HL-60 (cell line): ENCODE results near the gene TMEM45A.

ENCODE experiments used
- DNase-seq, 2 experiments: peaks; one replicate each; pipeline ENCODE4 v3.0.0-alpha.2; 2010 to 2020; ENCODE audit warnings: low read depth in 1 of 2, low spot score in 1 of 2
- H3K27ac ChIP-seq: fragments of 250-450 bp; sonication (Bioruptor Pico); replicated peaks from 2 replicates; pipeline ENCODE4 v1.5.1; 2020; ENCODE audit warnings: mild to moderate bottlenecking, moderate library complexity
- H3K27me3 ChIP-seq: fragments of 250-450 bp; sonication (Bioruptor Pico); 2 replicates; pipeline ENCODE4 v1.5.1; 2021; ENCODE audit warnings: mild to moderate bottlenecking, moderate library complexity; ENCODE audit not compliant: insufficient read depth, poor library complexity, severe bottlenecking
- H3K4me3 ChIP-seq: replicated peaks from 2 replicates; pipeline ENCODE4 v1.5.1; 2011; ENCODE audit warnings: mild to moderate bottlenecking, control low read depth, low read length; ENCODE audit not compliant: insufficient read depth
- GABPA ChIP-seq: IDR thresholded peaks from 2 replicates; pipeline ENCODE4 v1.6.1; 2012; ENCODE audit warnings: low read depth
- POLR2AphosphoS5 ChIP-seq: IDR thresholded peaks from 2 replicates; pipeline ENCODE4 v1.6.1; 2012; ENCODE audit warnings: low read depth
- SPI1 ChIP-seq: IDR thresholded peaks from 2 replicates; pipeline ENCODE4 v1.6.1; 2012; ENCODE audit warnings: low read depth, mild to moderate bottlenecking, borderline replicate concordance
- TF ChIP-seq, protein P1 (sequence below): IDR thresholded peaks from one replicate; pipeline ENCODE4 v1.5.1; 2011; ENCODE audit warnings: low read length, control low read depth, inconsistent platforms; ENCODE audit not compliant: insufficient read depth
- TF ChIP-seq, protein P2 (sequence below): IDR thresholded peaks from 2 replicates; pipeline ENCODE4 v1.6.1; 2012; ENCODE audit warnings: low read depth; ENCODE audit not compliant: insufficient replicate concordance

Gene TMEM45A

GRCh38 chr3:100574536-100574935 is 82.1 kb downstream of the TMEM45A start:
- no peak overlapping the region for H3K27ac ChIP-seq
- H3K27me3 ChIP-seq = no peaks in the 10 kb centered on the region
- TF ChIP-seq POLR2AphosphoS5 (no peak), GABPA (no peak), SPI1 (no peak)
- TF ChIP-seq, protein P1, sequence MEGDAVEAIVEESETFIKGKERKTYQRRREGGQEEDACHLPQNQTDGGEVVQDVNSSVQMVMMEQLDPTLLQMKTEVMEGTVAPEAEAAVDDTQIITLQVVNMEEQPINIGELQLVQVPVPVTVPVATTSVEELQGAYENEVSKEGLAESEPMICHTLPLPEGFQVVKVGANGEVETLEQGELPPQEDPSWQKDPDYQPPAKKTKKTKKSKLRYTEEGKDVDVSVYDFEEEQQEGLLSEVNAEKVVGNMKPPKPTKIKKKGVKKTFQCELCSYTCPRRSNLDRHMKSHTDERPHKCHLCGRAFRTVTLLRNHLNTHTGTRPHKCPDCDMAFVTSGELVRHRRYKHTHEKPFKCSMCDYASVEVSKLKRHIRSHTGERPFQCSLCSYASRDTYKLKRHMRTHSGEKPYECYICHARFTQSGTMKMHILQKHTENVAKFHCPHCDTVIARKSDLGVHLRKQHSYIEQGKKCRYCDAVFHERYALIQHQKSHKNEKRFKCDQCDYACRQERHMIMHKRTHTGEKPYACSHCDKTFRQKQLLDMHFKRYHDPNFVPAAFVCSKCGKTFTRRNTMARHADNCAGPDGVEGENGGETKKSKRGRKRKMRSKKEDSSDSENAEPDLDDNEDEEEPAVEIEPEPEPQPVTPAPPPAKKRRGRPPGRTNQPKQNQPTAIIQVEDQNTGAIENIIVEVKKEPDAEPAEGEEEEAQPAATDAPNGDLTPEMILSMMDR = no peak
- TF ChIP-seq, protein P2, sequence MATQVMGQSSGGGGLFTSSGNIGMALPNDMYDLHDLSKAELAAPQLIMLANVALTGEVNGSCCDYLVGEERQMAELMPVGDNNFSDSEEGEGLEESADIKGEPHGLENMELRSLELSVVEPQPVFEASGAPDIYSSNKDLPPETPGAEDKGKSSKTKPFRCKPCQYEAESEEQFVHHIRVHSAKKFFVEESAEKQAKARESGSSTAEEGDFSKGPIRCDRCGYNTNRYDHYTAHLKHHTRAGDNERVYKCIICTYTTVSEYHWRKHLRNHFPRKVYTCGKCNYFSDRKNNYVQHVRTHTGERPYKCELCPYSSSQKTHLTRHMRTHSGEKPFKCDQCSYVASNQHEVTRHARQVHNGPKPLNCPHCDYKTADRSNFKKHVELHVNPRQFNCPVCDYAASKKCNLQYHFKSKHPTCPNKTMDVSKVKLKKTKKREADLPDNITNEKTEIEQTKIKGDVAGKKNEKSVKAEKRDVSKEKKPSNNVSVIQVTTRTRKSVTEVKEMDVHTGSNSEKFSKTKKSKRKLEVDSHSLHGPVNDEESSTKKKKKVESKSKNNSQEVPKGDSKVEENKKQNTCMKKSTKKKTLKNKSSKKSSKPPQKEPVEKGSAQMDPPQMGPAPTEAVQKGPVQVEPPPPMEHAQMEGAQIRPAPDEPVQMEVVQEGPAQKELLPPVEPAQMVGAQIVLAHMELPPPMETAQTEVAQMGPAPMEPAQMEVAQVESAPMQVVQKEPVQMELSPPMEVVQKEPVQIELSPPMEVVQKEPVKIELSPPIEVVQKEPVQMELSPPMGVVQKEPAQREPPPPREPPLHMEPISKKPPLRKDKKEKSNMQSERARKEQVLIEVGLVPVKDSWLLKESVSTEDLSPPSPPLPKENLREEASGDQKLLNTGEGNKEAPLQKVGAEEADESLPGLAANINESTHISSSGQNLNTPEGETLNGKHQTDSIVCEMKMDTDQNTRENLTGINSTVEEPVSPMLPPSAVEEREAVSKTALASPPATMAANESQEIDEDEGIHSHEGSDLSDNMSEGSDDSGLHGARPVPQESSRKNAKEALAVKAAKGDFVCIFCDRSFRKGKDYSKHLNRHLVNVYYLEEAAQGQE = no peak
- no peak overlapping the region for H3K4me3 ChIP-seq
- DNase-seq = no peak

DNA sequence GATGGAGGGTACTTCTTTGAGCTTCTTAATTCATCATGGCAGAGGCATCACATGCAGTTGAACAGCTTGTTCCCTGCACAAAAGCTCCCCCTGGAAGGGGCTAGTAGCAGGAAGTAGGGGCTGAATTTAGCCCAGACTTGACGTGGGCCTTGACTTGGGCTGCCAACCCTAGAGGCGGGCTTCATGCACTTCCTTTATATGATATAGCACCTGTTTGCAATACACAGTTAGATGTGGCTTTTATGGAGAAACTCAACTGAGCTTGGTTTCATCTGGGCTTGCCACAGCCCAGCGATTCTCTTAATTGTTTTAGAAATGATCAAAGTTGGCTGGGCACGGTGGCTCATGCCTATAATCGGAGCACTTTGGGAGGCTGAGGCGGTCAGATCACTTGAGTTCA is 83.3 kb downstream of the TMEM45A start:
- H3K4me3 ChIP-seq = no peak overlapping the region
- no peak for DNase-seq
- H3K27me3 ChIP-seq = no peaks in the 10 kb centered on the region
- no peak for TF ChIP-seq POLR2AphosphoS5
- TF ChIP-seq, protein P2 = no peak
- TF ChIP-seq GABPA = no peak
- no peak for TF ChIP-seq SPI1
- TF ChIP-seq, protein P1 = no peak
- H3K27ac ChIP-seq = no peak overlapping the region

GRCh38 chr3:100577382-100578008 is 85.1 kb downstream of the TMEM45A start:
- H3K27me3 ChIP-seq = no peaks in the 10 kb centered on the region
- TF ChIP-seq, protein P1 = no peak
- TF ChIP-seq POLR2AphosphoS5 = no peak
- TF ChIP-seq, protein P2 = no peak
- no peak for TF ChIP-seq SPI1
- TF ChIP-seq GABPA = no peak
- no peak overlapping the region for H3K4me3 ChIP-seq
- H3K27ac ChIP-seq = no peak overlapping the region
- no peak for DNase-seq
